ENCODE results near the gene TOGARAM1. TPM values are rescaled to one million over a fixed set of nuclear protein-coding genes. Genes with fewer than 3 reads are reported as not detected.

TOGARAM1 gene
- total RNA-seq, 1 experiment from 2014 or later, result 34.2 TPM

- no peaks in the 10 kb centered on the region for H3K9me2 ChIP-seq (replicated peaks; ENCODE audit: insufficient read depth, low read length)
- peak overlapping the region; percentile 33 for H3K9ac ChIP-seq (ENCODE audit: low read length)
- H3K27ac ChIP-seq (ENCODE audit: low read length), result peak overlapping the region; percentile 19; the same call in 1 of the 2 replicates
- H3K27me3 ChIP-seq (ENCODE audit: low read length), result no peaks in the 10 kb centered on the region
- peaks cover 4% of the 10 kb centered on the region; the same call in 1 of the 2 replicates for H4K20me1 ChIP-seq (ENCODE audit: insufficient read depth, low read depth, low read length)
- H3K79me2 ChIP-seq (ENCODE audit: low read length), result peaks cover 95% of the 10 kb centered on the region
- H3K9me3 ChIP-seq (ENCODE audit: low read length), result peaks cover 17% of the 10 kb centered on the region; the same call in 1 of the 2 replicates
- DNase-seq, result no peak
- H2AFZ ChIP-seq (ENCODE audit: low read length), result no peak overlapping the region
- H3K4me1 ChIP-seq (ENCODE audit: low read length), result peaks cover 25% of the 10 kb centered on the region
- peaks cover 32% of the 10 kb centered on the region for H3K36me3 ChIP-seq (ENCODE audit: insufficient read depth, low read length)
- peak overlapping the region; percentile 57 for H3K4me3 ChIP-seq (ENCODE audit: low read length)
- peak overlapping the region; percentile 88 for H3K4me2 ChIP-seq (ENCODE audit: low read depth, low read length, poor library complexity, severe bottlenecking)
These were observed 4.8 kb downstream of the TOGARAM1 start for GRCh38 chr14:44966601-44967336.

- Histone ChIP-seq H3K36me3 (ENCODE audit: insufficient read depth, low read length) (peaks cover 40% of the 10 kb centered on the region), H3K4me3 (ENCODE audit: low read length) (peak overlapping the region; percentile 2; the same call in 1 of the 2 replicates), H3K79me2 (ENCODE audit: low read length) (peaks cover 98% of the 10 kb centered on the region), H2AFZ (ENCODE audit: low read length) (no peak overlapping the region), H3K9me2 (replicated peaks; ENCODE audit: insufficient read depth, low read length) (no peaks in the 10 kb centered on the region), H3K27ac (ENCODE audit: low read length) (no peak overlapping the region), H3K9ac (ENCODE audit: low read length) (no peak overlapping the region), H3K27me3 (ENCODE audit: low read length) (no peaks in the 10 kb centered on the region), H3K4me1 (ENCODE audit: low read length) (peaks cover 20% of the 10 kb centered on the region), H3K9me3 (ENCODE audit: low read length) (peaks cover 20% of the 10 kb centered on the region; the same call in 1 of the 2 replicates), H3K4me2 (ENCODE audit: low read depth, low read length, poor library complexity, severe bottlenecking) (peak overlapping the region; percentile 15), H4K20me1 (ENCODE audit: insufficient read depth, low read depth, low read length) (peaks cover 1% of the 10 kb centered on the region; the same call in 1 of the 2 replicates)
- no peak for DNase-seq
These were observed 6.7 kb downstream of the TOGARAM1 start for GRCh38 chr14:44968714-44969113.

GRCh38 chr14:44970907-44971306 is 8.9 kb downstream of the TOGARAM1 start:
- H4K20me1 ChIP-seq (ENCODE audit: insufficient read depth, low read depth, low read length), result no peaks in the 10 kb centered on the region
- peaks cover 45% of the 10 kb centered on the region for H3K36me3 ChIP-seq (ENCODE audit: insufficient read depth, low read length)
- DNase-seq, result no peak
- H3K79me2 ChIP-seq (ENCODE audit: low read length), result peaks cover 98% of the 10 kb centered on the region
- no peak overlapping the region for H3K4me2 ChIP-seq (ENCODE audit: low read depth, low read length, poor library complexity, severe bottlenecking)
- H3K27ac ChIP-seq (ENCODE audit: low read length), result no peak overlapping the region
- peaks cover 24% of the 10 kb centered on the region; the same call in 1 of the 2 replicates for H3K9me3 ChIP-seq (ENCODE audit: low read length)
- H3K27me3 ChIP-seq (ENCODE audit: low read length), result no peaks in the 10 kb centered on the region
- no peaks in the 10 kb centered on the region for H3K9me2 ChIP-seq (replicated peaks; ENCODE audit: insufficient read depth, low read length)
- peaks cover 17% of the 10 kb centered on the region for H3K4me1 ChIP-seq (ENCODE audit: low read length)
- H2AFZ ChIP-seq (ENCODE audit: low read length), result no peak overlapping the region
- H3K9ac ChIP-seq (ENCODE audit: low read length), result no peak overlapping the region
- H3K4me3 ChIP-seq (ENCODE audit: low read length), result no peak overlapping the region

DNA sequence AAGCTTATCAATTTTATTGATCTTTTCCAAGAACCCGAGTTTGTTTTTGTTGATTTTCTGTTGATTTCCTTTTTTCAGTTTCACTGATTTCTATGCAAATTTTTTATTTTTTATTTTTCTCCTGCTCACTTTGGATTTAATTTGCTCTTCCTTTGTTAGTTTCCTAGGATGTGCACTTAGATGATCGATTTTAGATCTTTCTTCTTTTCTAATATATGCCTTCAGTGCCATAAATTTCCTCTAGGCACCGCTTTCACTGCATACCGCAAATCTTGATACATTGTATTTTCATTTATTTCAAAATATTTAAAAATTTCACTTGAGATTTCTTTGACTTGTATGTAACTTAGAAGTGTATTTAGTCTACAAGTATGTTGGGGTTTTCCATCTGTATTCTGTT is 9.5 kb downstream of the TOGARAM1 start:
- Histone ChIP-seq H2AFZ (ENCODE audit: low read length) (no peak overlapping the region), H3K79me2 (ENCODE audit: low read length) (peaks cover 99% of the 10 kb centered on the region), H3K27ac (ENCODE audit: low read length) (no peak overlapping the region), H3K4me2 (ENCODE audit: low read depth, low read length, poor library complexity, severe bottlenecking) (no peak overlapping the region), H3K9me3 (ENCODE audit: low read length) (peaks cover 24% of the 10 kb centered on the region; the same call in 1 of the 2 replicates), H3K9me2 (replicated peaks; ENCODE audit: insufficient read depth, low read length) (no peaks in the 10 kb centered on the region), H3K36me3 (ENCODE audit: insufficient read depth, low read length) (peaks cover 49% of the 10 kb centered on the region), H3K27me3 (ENCODE audit: low read length) (no peaks in the 10 kb centered on the region), H3K9ac (ENCODE audit: low read length) (no peak overlapping the region), H4K20me1 (ENCODE audit: insufficient read depth, low read depth, low read length) (no peaks in the 10 kb centered on the region), H3K4me3 (ENCODE audit: low read length) (no peak overlapping the region), H3K4me1 (ENCODE audit: low read length) (peaks cover 17% of the 10 kb centered on the region)
- DNase-seq, result no peak

GRCh38 chr14:44979273-44979672 is 17.3 kb downstream of the TOGARAM1 start:
- Histone ChIP-seq H2AFZ (ENCODE audit: low read length) (no peak overlapping the region), H3K79me2 (ENCODE audit: low read length) (peaks cover 98% of the 10 kb centered on the region), H3K36me3 (ENCODE audit: insufficient read depth, low read length) (peaks cover 17% of the 10 kb centered on the region), H4K20me1 (ENCODE audit: insufficient read depth, low read depth, low read length) (no peaks in the 10 kb centered on the region), H3K4me3 (ENCODE audit: low read length) (0 out of 2 replicates have a peak overlapping the region, but pooled peaks have one; percentile 5), H3K9me2 (replicated peaks; ENCODE audit: insufficient read depth, low read length) (no peaks in the 10 kb centered on the region), H3K9me3 (ENCODE audit: low read length) (no peaks in the 10 kb centered on the region), H3K4me1 (ENCODE audit: low read length) (peaks cover 41% of the 10 kb centered on the region), H3K9ac (ENCODE audit: low read length) (no peak overlapping the region), H3K27ac (ENCODE audit: low read length) (peak overlapping the region; percentile 64), H3K4me2 (ENCODE audit: low read depth, low read length, poor library complexity, severe bottlenecking) (peak overlapping the region; percentile 42), H3K27me3 (ENCODE audit: low read length) (no peaks in the 10 kb centered on the region)
- DNase-seq, result peak; percentile 70

GRCh38 chr14:44979740-44980356 is 17.9 kb downstream of the TOGARAM1 start:
- H3K9me2 ChIP-seq (replicated peaks; ENCODE audit: insufficient read depth, low read length), result no peaks in the 10 kb centered on the region
- no peaks in the 10 kb centered on the region for H3K27me3 ChIP-seq (ENCODE audit: low read length)
- H4K20me1 ChIP-seq (ENCODE audit: insufficient read depth, low read depth, low read length), result no peaks in the 10 kb centered on the region
- peaks cover 17% of the 10 kb centered on the region for H3K36me3 ChIP-seq (ENCODE audit: insufficient read depth, low read length)
- DNase-seq, result peak; percentile 56
- no peak overlapping the region for H3K9ac ChIP-seq (ENCODE audit: low read length)
- H3K4me1 ChIP-seq (ENCODE audit: low read length), result peaks cover 41% of the 10 kb centered on the region
- H3K4me3 ChIP-seq (ENCODE audit: low read length), result no peak overlapping the region
- no peaks in the 10 kb centered on the region for H3K9me3 ChIP-seq (ENCODE audit: low read length)
- peaks cover 98% of the 10 kb centered on the region for H3K79me2 ChIP-seq (ENCODE audit: low read length)
- H2AFZ ChIP-seq (ENCODE audit: low read length), result no peak overlapping the region
- H3K4me2 ChIP-seq (ENCODE audit: low read depth, low read length, poor library complexity, severe bottlenecking), result peak overlapping the region; percentile 42
- H3K27ac ChIP-seq (ENCODE audit: low read length), result peak overlapping the region; percentile 64

- Histone ChIP-seq H4K20me1 (ENCODE audit: insufficient read depth, low read depth, low read length) (no peaks in the 10 kb centered on the region), H2AFZ (ENCODE audit: low read length) (no peak overlapping the region), H3K4me1 (ENCODE audit: low read length) (peaks cover 41% of the 10 kb centered on the region), H3K36me3 (ENCODE audit: insufficient read depth, low read length) (peaks cover 15% of the 10 kb centered on the region), H3K79me2 (ENCODE audit: low read length) (peaks cover 98% of the 10 kb centered on the region), H3K4me3 (ENCODE audit: low read length) (no peak overlapping the region), H3K27ac (ENCODE audit: low read length) (peak overlapping the region; percentile 38), H3K9me2 (replicated peaks; ENCODE audit: insufficient read depth, low read length) (no peaks in the 10 kb centered on the region), H3K9me3 (ENCODE audit: low read length) (no peaks in the 10 kb centered on the region), H3K27me3 (ENCODE audit: low read length) (no peaks in the 10 kb centered on the region), H3K4me2 (ENCODE audit: low read depth, low read length, poor library complexity, severe bottlenecking) (peak overlapping the region; percentile 16), H3K9ac (ENCODE audit: low read length) (no peak overlapping the region)
- DNase-seq, result peak; percentile 77
These were observed 19.2 kb downstream of the TOGARAM1 start for GRCh38 chr14:44981198-44981597.

- no peaks in the 10 kb centered on the region for H3K27me3 ChIP-seq (ENCODE audit: low read length)
- no peaks in the 10 kb centered on the region for H4K20me1 ChIP-seq (ENCODE audit: insufficient read depth, low read depth, low read length)
- H3K4me2 ChIP-seq (ENCODE audit: low read depth, low read length, poor library complexity, severe bottlenecking), result peak overlapping the region; percentile 10
- DNase-seq, result no peak
- peak overlapping the region; percentile 17; the same call in 1 of the 2 replicates for H3K27ac ChIP-seq (ENCODE audit: low read length)
- peaks cover 9% of the 10 kb centered on the region for H3K36me3 ChIP-seq (ENCODE audit: insufficient read depth, low read length)
- peak overlapping the region; percentile 45; the same call in 1 of the 2 replicates for H2AFZ ChIP-seq (ENCODE audit: low read length)
- H3K79me2 ChIP-seq (ENCODE audit: low read length), result peaks cover 89% of the 10 kb centered on the region
- peaks cover 41% of the 10 kb centered on the region for H3K4me1 ChIP-seq (ENCODE audit: low read length)
- H3K9ac ChIP-seq (ENCODE audit: low read length), result no peak overlapping the region
- no peak overlapping the region for H3K4me3 ChIP-seq (ENCODE audit: low read length)
- H3K9me3 ChIP-seq (ENCODE audit: low read length), result no peaks in the 10 kb centered on the region
- H3K9me2 ChIP-seq (replicated peaks; ENCODE audit: insufficient read depth, low read length), result no peaks in the 10 kb centered on the region
These were observed 20.6 kb downstream of the TOGARAM1 start for GRCh38 chr14:44982594-44982993.
